CD14-positive monocyte (primary cell): Measurements from ENCODE around the gene RALBP1. TPM values are rescaled to one million over a fixed set of nuclear protein-coding genes. Genes with fewer than 3 reads are reported as not detected.

Source experiments
- DNase-seq, 3 donors: peaks; one replicate each; pipeline ENCODE4 v3.0.0-alpha.2; 2011 to 2022
- H2AFZ ChIP-seq: 2 replicates; pipeline ENCODE4 v1.6.0; 2012; ENCODE audit warnings: mild to moderate bottlenecking, low read depth, low read length, inconsistent platforms; ENCODE audit not compliant: insufficient read depth, poor library complexity, severe bottlenecking
- H3K27ac ChIP-seq, 2 donors: 1 replicate in 1 of 2; 2 replicates in 1 of 2; pipeline ENCODE4 v1.5.1; 2012 to 2013; ENCODE audit warnings: low read length in 2 of 2, control low read depth in 1 of 2, inconsistent platforms in 1 of 2, low read depth in 1 of 2, mild to moderate bottlenecking in 1 of 2
- H3K27me3 ChIP-seq, 2 donors: one replicate each; pipeline versions ENCODE4 v1.6.0 to v1.6.1; 2011 to 2013; ENCODE audit warnings: low read length in 2 of 2; ENCODE audit not compliant: control insufficient read depth in 2 of 2, insufficient read depth in 2 of 2
- H3K36me3 ChIP-seq, 2 donors: replicated peaks in 1 of 2; 1 replicate in 1 of 2; 2 replicates in 1 of 2; pipeline versions ENCODE4 v1.5.1 to v1.6.1; 2012 to 2013; ENCODE audit warnings: low read length in 2 of 2, control low read depth in 1 of 2, inconsistent platforms in 1 of 2, mild to moderate bottlenecking in 1 of 2; ENCODE audit not compliant: insufficient read depth in 2 of 2, control insufficient read depth in 1 of 2
- H3K4me1 ChIP-seq, 2 donors: 1 replicate in 1 of 2; 2 replicates in 1 of 2; pipeline versions ENCODE4 v1.5.1 to v1.6.1; 2012 to 2013; ENCODE audit warnings: low read length in 2 of 2, control low read depth in 1 of 2, inconsistent platforms in 1 of 2, mild to moderate bottlenecking in 1 of 2, moderate library complexity in 1 of 2; ENCODE audit not compliant: insufficient read depth in 2 of 2, control insufficient read depth in 1 of 2
- H3K4me2 ChIP-seq: replicated peaks from 2 replicates; pipeline ENCODE3; 2012; ENCODE audit warnings: low read length, moderate library complexity, mild to moderate bottlenecking; ENCODE audit not compliant: poor library complexity, severe bottlenecking; ENCODE audit errors: extremely low read depth
- H3K4me3 ChIP-seq, 3 experiments: fragments of 200-600 bp in 1 of 3; sonication (generic) in 1 of 3; replicated peaks in 1 of 3; 1 replicate in 2 of 3; 2 replicates in 1 of 3; pipeline ENCODE4 v1.5.1; 2011 to 2013; ENCODE audit warnings: low read length in 3 of 3, mild to moderate bottlenecking in 3 of 3, control low read depth in 2 of 3, low read depth in 2 of 3, inconsistent platforms in 1 of 3, moderate library complexity in 1 of 3
- H3K79me2 ChIP-seq: 2 replicates; pipeline ENCODE4 v1.6.0; 2012; ENCODE audit warnings: mild to moderate bottlenecking, control low read depth, inconsistent platforms, low read length, moderate library complexity; ENCODE audit not compliant: insufficient read depth
- H3K9ac ChIP-seq: 2 replicates; pipeline ENCODE4 v1.6.0; 2017; ENCODE audit warnings: low read length, mild to moderate bottlenecking; ENCODE audit not compliant: insufficient read depth, poor library complexity, severe bottlenecking
- H3K9me3 ChIP-seq, 2 donors: replicated peaks in 1 of 2; 1 replicate in 1 of 2; 2 replicates in 1 of 2; pipeline versions ENCODE4 v1.5.1 to v1.6.1; 2012 to 2013; ENCODE audit warnings: low read length in 2 of 2, control low read depth in 1 of 2; ENCODE audit not compliant: control insufficient read depth in 1 of 2, insufficient read depth in 1 of 2
- H4K20me1 ChIP-seq: 2 replicates; pipeline ENCODE4 v1.6.0; 2012; ENCODE audit warnings: mild to moderate bottlenecking, low read length, control low read depth, moderate library complexity; ENCODE audit not compliant: insufficient read depth
- H3K27ac Mint-ChIP-seq, 7 donors: one replicate each; pipeline ENCODE4 v1.8.0; 2020; ENCODE audit warnings: mild to moderate bottlenecking in 7 of 7, mixed read lengths in 7 of 7, moderate library complexity in 6 of 7, inconsistent platforms in 2 of 7
- H3K27me3 Mint-ChIP-seq, 3 donors: one replicate each; pipeline ENCODE4 v1.8.0; 2021 to 2022; ENCODE audit warnings: low read depth in 3 of 3, mild to moderate bottlenecking in 3 of 3, mixed read lengths in 3 of 3, moderate library complexity in 3 of 3, inconsistent platforms in 1 of 3
- H3K36me3 Mint-ChIP-seq, 2 donors: one replicate each; pipeline ENCODE4 v1.8.0; 2020; ENCODE audit warnings: mixed read lengths in 2 of 2, inconsistent platforms in 1 of 2, mild to moderate bottlenecking in 1 of 2
- H3K4me1 Mint-ChIP-seq: one replicate; pipeline ENCODE4 v1.8.0; 2020; ENCODE audit warnings: mild to moderate bottlenecking, mixed read lengths
- H3K4me3 Mint-ChIP-seq, 2 donors: one replicate each; pipeline ENCODE4 v1.8.0; 2020; ENCODE audit warnings: mild to moderate bottlenecking in 2 of 2, mixed read lengths in 2 of 2, moderate library complexity in 1 of 2
- H3K9me3 Mint-ChIP-seq, 7 donors: one replicate each; pipeline ENCODE4 v1.8.0; 2020 to 2022; ENCODE audit warnings: mixed read lengths in 7 of 7, mild to moderate bottlenecking in 6 of 7, moderate library complexity in 6 of 7, inconsistent platforms in 2 of 7
- CTCF ChIP-seq: fragments of 200-600 bp; IDR thresholded peaks from one replicate; pipeline ENCODE4 v1.8.0; 2022; ENCODE audit warnings: antibody characterized with exemption, mild to moderate bottlenecking
- WGBS: methylation state at CpG from one replicate; pipeline ENCODE4 v1.1.5; 2013; ENCODE audit warnings: missing lambda C conversion rate; ENCODE audit not compliant: insufficient coverage; 5-methylcytosine and 5-hydroxymethylcytosine counted together
- intact Hi-C, 2 donors: fragments of 100-400 bp; cut with micrococcal nuclease; formaldehyde crosslinking; loops; one replicate each; pipeline versions ENCODE4 v1.15.0 to v1.15.1; 2023
- polyA plus RNA-seq, 3 donors: library from polyadenylated mRNA; depleted of rRNA in 1 of 3; unstranded in 2 of 3; stranded (reverse) in 1 of 3; fragments of 300-500 nt in 2 of 3; fragments of >200 nt in 1 of 3; fragmentation: Illumina TruSeq in 2 of 3; gene quantifications; 1 replicate in 2 of 3; 2 replicates in 1 of 3; pipeline ENCODE4 v1.2.3, GENCODE V29; 2012 to 2021

Gene RALBP1
- polyA plus RNA-seq, 3 donors, result 21.5 to 36.0 (median 32.8) TPM

DNA sequence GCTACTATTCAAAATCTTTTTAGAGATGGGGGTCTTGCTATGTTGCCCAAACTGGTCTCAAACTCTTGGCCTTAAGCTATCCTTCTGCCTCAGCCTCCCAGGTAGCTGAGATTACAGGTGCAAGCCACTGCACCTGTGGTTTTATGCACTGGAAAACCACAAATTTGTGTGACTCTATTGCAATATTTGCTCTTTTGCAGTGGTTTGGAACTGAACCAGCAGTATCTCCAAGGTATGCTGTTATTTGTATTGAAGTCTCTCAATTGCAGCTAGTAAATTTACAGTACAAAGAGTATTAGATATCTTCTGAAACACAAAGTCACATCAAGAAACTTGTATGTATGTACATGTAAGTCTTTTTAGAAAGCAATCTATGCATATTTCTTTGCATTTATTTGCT is 92.9 kb downstream of the RALBP1 start:
- peaks cover 58 to 75% of the 10 kb centered on the region in 2 donors for H3K36me3 Mint-ChIP-seq
- Histone ChIP-seq H3K27ac (no peak overlapping the region), H3K36me3 (peaks cover 50 to 99% of the 10 kb centered on the region in 2 donors), H2AFZ (no peak overlapping the region), H4K20me1 (peaks cover 4% of the 10 kb centered on the region), H3K27me3 (no peaks in the 10 kb centered on the region), H3K9me3 (no peaks in the 10 kb centered on the region), H3K4me1 (peaks cover 0 to 6% of the 10 kb centered on the region in 2 donors), H3K4me2 (no peak overlapping the region), H3K79me2 (no peaks in the 10 kb centered on the region), H3K9ac (no peak overlapping the region), H3K4me3 (no peak overlapping the region)
- no peak overlapping the region for H3K4me3 Mint-ChIP-seq
- intact Hi-C loops, result no loop called here
- TF ChIP-seq CTCF, result no peak
- H3K27me3 Mint-ChIP-seq, result no peaks in the 10 kb centered on the region
- no peak for DNase-seq
- H3K4me1 Mint-ChIP-seq, result peaks cover 12% of the 10 kb centered on the region
- no peak overlapping the region for H3K27ac Mint-ChIP-seq
- H3K9me3 Mint-ChIP-seq, result no peaks in the 10 kb centered on the region

GRCh38 chr18:9569178-9569577 is 93.9 kb downstream of the RALBP1 start:
- Mint-ChIP-seq H3K4me1 (peaks cover 3% of the 10 kb centered on the region), H3K27me3 (no peaks in the 10 kb centered on the region), H3K9me3 (no peaks in the 10 kb centered on the region), H3K27ac (no peak overlapping the region), H3K36me3 (peaks cover 59 to 81% of the 10 kb centered on the region in 2 donors), H3K4me3 (no peak overlapping the region)
- H2AFZ ChIP-seq, result no peak overlapping the region
- TF ChIP-seq CTCF, result no peak
- WGBS, result 100% methylated on average over 1 of the region's 8 CpGs
- intact Hi-C loops, result no loop called here
- no peaks in the 10 kb centered on the region for H3K4me1 ChIP-seq
- no peak overlapping the region for H3K27ac ChIP-seq
- H3K27me3 ChIP-seq, result no peaks in the 10 kb centered on the region
- H3K4me2 ChIP-seq, result no peak overlapping the region
- peaks cover 53 to 99% of the 10 kb centered on the region in 2 donors for H3K36me3 ChIP-seq
- H4K20me1 ChIP-seq, result peaks cover 4% of the 10 kb centered on the region
- H3K79me2 ChIP-seq, result no peaks in the 10 kb centered on the region
- no peak overlapping the region for H3K4me3 ChIP-seq
- no peaks in the 10 kb centered on the region for H3K9me3 ChIP-seq
- no peak overlapping the region for H3K9ac ChIP-seq
- no peak for DNase-seq
